Tibial nerve (tissue), 4 donors: ENCODE results near the gene GJB4. TPM values are rescaled to one million over a fixed set of nuclear protein-coding genes. Genes with fewer than 3 reads are reported as not detected.

ENCODE experiments used
- DNase-seq, 2 donors: peaks; one replicate each; pipeline ENCODE4 v3.0.0-alpha.2; 2019; ENCODE audit warnings: low spot score in 2 of 2
- H3K27ac ChIP-seq, 4 donors: fragments of 200-600 bp; sonication (generic) in 3 of 4; one replicate each; pipeline ENCODE4 v1.5.1; 2017 to 2019; ENCODE audit warnings: mild to moderate bottlenecking in 1 of 4
- H3K27me3 ChIP-seq, 2 donors: fragments of 200-600 bp; sonication (generic) in 1 of 2; one replicate each; pipeline versions ENCODE4 v1.5.1 to v1.6.0; 2017 to 2019
- H3K36me3 ChIP-seq, 3 donors: fragments of 200-600 bp; sonication (generic); one replicate each; pipeline ENCODE4 v1.5.1; 2018 to 2019
- H3K4me1 ChIP-seq, 4 donors: fragments of 200-600 bp; sonication (generic) in 3 of 4; one replicate each; pipeline ENCODE4 v1.5.1; 2017 to 2019
- H3K4me3 ChIP-seq, 4 donors: fragments of 200-600 bp; sonication (generic) in 3 of 4; one replicate each; pipeline ENCODE4 v1.5.1; 2017 to 2019; ENCODE audit warnings: mild to moderate bottlenecking in 1 of 4, moderate library complexity in 1 of 4
- H3K9me3 ChIP-seq, 4 donors: fragments of 200-600 bp; sonication (generic) in 3 of 4; one replicate each; pipeline ENCODE4 v1.5.1; 2017 to 2019
- CTCF ChIP-seq, 5 experiments: fragments of 200-600 bp in 3 of 5; fragments of 450-650 bp in 2 of 5; sonication (generic) in 3 of 5; IDR thresholded peaks; one replicate each; pipeline ENCODE4 v1.5.1; 2016 to 2019; ENCODE audit warnings: antibody characterized with exemption in 5 of 5, mild to moderate bottlenecking in 3 of 5, moderate library complexity in 2 of 5
- EP300 ChIP-seq, 2 donors: sonication (generic); formaldehyde crosslinking; IDR thresholded peaks; one replicate each; pipeline ENCODE4 v1.6.1; 2017; ENCODE audit warnings: antibody characterized with exemption in 2 of 2, mild to moderate bottlenecking in 1 of 2
- POLR2A ChIP-seq, 2 donors: fragments of 450-650 bp; IDR thresholded peaks; one replicate each; pipeline ENCODE4 v1.6.1; 2017; ENCODE audit warnings: antibody characterized with exemption in 2 of 2, mild to moderate bottlenecking in 2 of 2, moderate library complexity in 2 of 2
- WGBS, 2 donors: methylation state at CpG; one replicate each; pipeline ENCODE4 v1.1.5; 2018; 5-methylcytosine and 5-hydroxymethylcytosine counted together
- total RNA-seq, 4 donors: library from RNA; depleted of rRNA; stranded (reverse); fragments of >200 nt; gene quantifications; one replicate each; pipeline ENCODE4 v1.1.0, GENCODE V29; 2016

The GJB4 gene
- total RNA-seq, 4 donors from 2014 or later, result not detected

- Histone ChIP-seq H3K27me3 (peaks cover 0 to 10% of the 10 kb centered on the region in 2 donors), H3K27ac (peak overlapping the region in 1 of 4 donors; percentile 33), H3K36me3 (peaks cover 0 to 21% (median 0%) of the 10 kb centered on the region in 3 donors), H3K4me3 (no peak overlapping the region), H3K9me3 (peaks cover 0 to 3% (median 0%) of the 10 kb centered on the region in 4 donors), H3K4me1 (peaks cover 0 to 27% (median 0%) of the 10 kb centered on the region in 4 donors)
- no peak for TF ChIP-seq CTCF (IDR thresholded peaks at IDR 0.05)
- peak in 1 of 2 donors; percentile 29 for TF ChIP-seq EP300 (IDR thresholded peaks at IDR 0.05)
- WGBS, 2 donors, result 44 to 67% methylated on average over 5 to 6 of the region's 6 CpGs
- no peak for DNase-seq
Observed at GRCh38 chr1:34790985-34791384, 31.4 kb downstream of the GJB4 start.

DNA sequence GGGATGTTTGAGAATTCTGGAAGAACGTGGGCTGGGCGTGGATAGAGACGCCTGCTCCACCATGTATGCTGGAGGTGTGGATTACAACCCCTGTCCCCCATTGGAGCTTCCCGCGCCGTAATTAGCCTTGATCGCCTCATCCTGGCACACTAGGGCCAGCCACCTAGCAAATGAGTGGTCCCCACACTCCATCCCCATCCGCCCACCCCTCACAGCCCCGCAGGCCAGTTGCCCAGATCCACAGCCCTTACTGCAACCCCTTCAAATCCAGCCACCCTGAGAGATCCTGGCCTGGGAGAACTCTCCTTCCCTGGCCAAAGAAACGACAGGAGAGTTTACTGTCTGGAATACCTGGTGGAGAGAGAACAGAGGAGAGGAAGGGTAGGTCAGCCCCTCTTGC is 32.9 kb downstream of the GJB4 start:
- Histone ChIP-seq H3K36me3 (peaks cover 0 to 36% (median 0%) of the 10 kb centered on the region in 3 donors), H3K4me3 (peak overlapping the region in 1 of 4 donors; percentile 48), H3K4me1 (peaks cover 0 to 16% (median 0%) of the 10 kb centered on the region in 4 donors), H3K27ac (peak overlapping the region in 2 of 4 donors; percentile 26 to 72), H3K9me3 (peaks cover 0 to 3% (median 0%) of the 10 kb centered on the region in 4 donors), H3K27me3 (peaks cover 0 to 10% of the 10 kb centered on the region in 2 donors)
- TF ChIP-seq EP300 (IDR thresholded peaks at IDR 0.05) (no peak), POLR2A (IDR thresholded peaks at IDR 0.05) (no peak), CTCF (IDR thresholded peaks at IDR 0.05) (no peak)
- WGBS, 2 donors, result 44 to 64% methylated on average over 10 of the region's 10 CpGs
- no peak for DNase-seq

- peak within 1 kb of the TSS in 2 of 4 donors; percentile 67 to 72 for H3K27ac ChIP-seq
- peak in 1 of 2 donors; percentile 51 for TF ChIP-seq EP300 (IDR thresholded peaks at IDR 0.05)
- TF ChIP-seq CTCF (IDR thresholded peaks at IDR 0.05), result no peak
- TF ChIP-seq POLR2A (IDR thresholded peaks at IDR 0.05), result no peak
Observed at GRCh38 chr1:34792868-34793727, 33.6 kb downstream of the GJB4 start, which contains the start of gene GJA4. Gene GJA4 (plus strand): TSS chr1:34792999. CDS start chr1:34794214, 1,215 bp downstream.

GRCh38 chr1:34794001-34794789 is 34.7 kb downstream of the GJB4 start:
- Histone ChIP-seq H3K36me3 (peaks cover 0 to 47% (median 0%) of the 10 kb centered on the region in 3 donors), H3K27ac (peak overlapping the region in 2 of 4 donors; percentile 67 to 72), H3K4me3 (peak overlapping the region in 2 of 4 donors; percentile 29 to 48), H3K9me3 (no peaks in the 10 kb centered on the region), H3K27me3 (peaks cover 0 to 10% of the 10 kb centered on the region in 2 donors), H3K4me1 (peaks cover 0 to 16% (median 0%) of the 10 kb centered on the region in 4 donors)
- TF ChIP-seq CTCF (IDR thresholded peaks at IDR 0.05), result no peak
- no peak for TF ChIP-seq EP300 (IDR thresholded peaks at IDR 0.05)
- TF ChIP-seq POLR2A (IDR thresholded peaks at IDR 0.05), result no peak
- 86 to 89% methylated on average over 34 to 40 of the region's 40 CpGs for WGBS, 2 donors
- DNase-seq, result no peak

More at GRCh38 chr1:34792868-34793727, 33.6 kb downstream of the GJB4 start, which contains the start of gene GJA4:
- peaks cover 0 to 10% of the 10 kb centered on the region in 2 donors for H3K27me3 ChIP-seq
- 14 to 20% methylated on average over 18 to 31 of the region's 45 CpGs for WGBS, 2 donors
- H3K4me1 ChIP-seq, result peaks cover 0 to 16% (median 0%) of the 10 kb centered on the region in 4 donors
- peaks cover 0 to 42% (median 0%) of the 10 kb centered on the region in 3 donors for H3K36me3 ChIP-seq
- peak within 1 kb of the TSS; percentile 18 to 48 (median 30) for H3K4me3 ChIP-seq
- peaks cover 0 to 3% (median 0%) of the 10 kb centered on the region in 4 donors for H3K9me3 ChIP-seq
- DNase-seq, result no peak
